Spleen (tissue), 7 donors: Measurements from ENCODE around the gene CADM2.

ENCODE experiments used
- CTCF ChIP-seq, 11 experiments: fragments of 200-600 bp in 7 of 11; fragments of 450-650 bp in 4 of 11; sonication (generic) in 4 of 11; IDR thresholded peaks in 8 of 11; conservative IDR thresholded peaks in 3 of 11; 1 replicate in 7 of 11; 2 replicates in 4 of 11; pipeline versions ENCODE4 v1.4.0 to v1.8.0; 2016 to 2021; ENCODE audit warnings: antibody characterized with exemption in 11 of 11, inconsistent platforms in 4 of 11, mild to moderate bottlenecking in 1 of 11
- POLR2A ChIP-seq, 3 donors: fragments of 450-650 bp; IDR thresholded peaks; one replicate each; pipeline ENCODE4 v1.5.1; 2017; ENCODE audit warnings: antibody characterized with exemption in 3 of 3, mild to moderate bottlenecking in 1 of 3
- POLR2AphosphoS5 ChIP-seq, 3 donors: sonication (generic); formaldehyde crosslinking; IDR thresholded peaks; one replicate each; pipeline ENCODE4 v1.5.1; 2017; ENCODE audit warnings: antibody characterized with exemption in 3 of 3
- donor health status: DM: no; HTN: no; CAD: no; lungs with moderate emphysema.
- donor health status: DM: no; HTN: no; CAD: no.
- donor health status: DM: no; HTN: no; CAD: no.

DNA sequence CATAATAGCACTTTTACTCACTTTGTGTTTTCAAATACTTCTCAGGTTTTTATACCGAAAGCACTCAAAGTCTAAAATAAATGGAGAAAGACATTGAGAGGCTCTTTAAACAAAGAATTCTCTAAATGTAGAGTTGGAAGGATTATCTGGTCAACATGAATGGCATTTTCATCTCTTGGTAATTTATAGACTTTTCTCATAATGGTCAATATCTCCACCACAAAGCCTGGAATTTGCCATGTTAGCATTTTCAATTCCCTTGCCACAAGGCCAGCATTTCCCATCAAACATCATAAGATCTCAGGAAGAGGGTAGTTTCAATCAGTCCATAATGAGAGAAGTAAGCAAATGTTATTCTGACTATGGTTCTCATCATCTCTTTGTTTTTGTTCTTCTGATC is 293.0 kb downstream of the CADM2 start:
- TF ChIP-seq CTCF (IDR thresholded peaks at IDR 0.05 in 8 of 11, conservative IDR thresholded peaks at IDR 0.05 in 3 of 11) (no peak), POLR2A (IDR thresholded peaks at IDR 0.05) (no peak), POLR2AphosphoS5 (IDR thresholded peaks at IDR 0.05) (no peak)
